Stimulated activated CD4-positive, alpha-beta T cell treated with anti-CD3 and anti-CD28 coated beads, Interleukin-4, amount 100 ng/mL, for 4 hours (primary cell): ENCODE measurements around the gene FOXP1.
A peak's percentile ranks its signal among the peaks of the same experiment; 100 is the strongest.

Source experiments
- DNase-seq, 2 experiments: peaks; one replicate each; pipeline ENCODE4 v3.0.0-alpha.2; 2020

The FOXP1 gene

DNA sequence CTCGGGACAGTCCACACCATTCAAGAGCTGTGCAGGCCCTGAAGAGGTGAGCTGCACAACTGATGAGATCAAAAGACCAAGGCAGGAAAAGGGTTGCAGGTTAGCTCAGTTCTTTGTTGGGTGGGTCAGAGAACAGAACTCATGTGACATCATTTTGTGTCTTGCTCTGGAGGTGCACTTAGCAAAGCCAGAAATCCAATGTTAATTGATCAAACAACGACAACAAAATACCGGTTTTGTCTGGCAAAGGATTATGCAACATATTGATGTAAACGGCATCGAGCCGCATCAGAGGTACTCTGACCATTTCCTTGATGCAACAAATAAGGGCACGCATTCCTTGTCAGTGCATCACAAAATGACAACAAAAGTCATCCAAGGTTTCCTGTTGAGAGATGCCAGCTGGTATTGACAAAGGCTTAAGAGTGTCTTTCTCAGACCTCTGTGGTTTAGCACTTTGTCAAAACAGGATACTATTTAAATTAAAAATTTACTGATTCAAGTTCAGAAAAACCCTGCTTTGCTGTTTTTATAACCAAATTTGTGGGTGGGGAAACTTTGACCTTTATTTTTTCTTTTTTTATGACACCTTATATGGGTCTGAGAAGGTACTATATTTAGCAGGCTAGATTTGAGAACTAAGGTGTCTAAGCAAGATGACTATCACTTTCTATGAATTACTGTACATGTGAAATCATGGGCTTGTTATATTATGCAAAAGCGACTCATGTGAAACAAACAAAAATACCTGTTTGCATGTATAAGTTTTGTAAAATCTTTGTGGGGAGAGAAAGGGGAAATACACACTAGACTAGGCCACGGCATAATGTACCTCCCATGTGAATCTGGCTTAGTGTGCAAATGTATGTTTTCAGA is 496.1 kb downstream of the FOXP1 start:
- DNase-seq, result peak in 1 of 2 experiments; percentile 31

DNA sequence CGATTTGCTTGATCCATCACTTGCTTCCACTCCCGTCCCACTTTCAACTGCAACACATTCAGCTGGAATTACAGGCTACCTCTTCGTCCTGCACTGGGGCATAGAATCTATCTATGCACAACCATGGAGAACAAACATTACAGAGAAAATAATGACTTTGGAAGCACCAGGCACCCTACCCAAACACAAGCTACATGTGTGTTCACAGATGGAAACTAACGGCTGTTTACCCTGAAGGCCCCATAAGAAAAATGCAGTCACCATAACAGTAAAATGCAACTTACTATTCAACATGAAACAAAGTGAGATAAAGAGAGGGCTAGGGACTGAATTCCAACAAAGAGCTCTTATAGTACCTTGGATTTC is 496.8 kb downstream of the FOXP1 start:
- no peak for DNase-seq

DNA sequence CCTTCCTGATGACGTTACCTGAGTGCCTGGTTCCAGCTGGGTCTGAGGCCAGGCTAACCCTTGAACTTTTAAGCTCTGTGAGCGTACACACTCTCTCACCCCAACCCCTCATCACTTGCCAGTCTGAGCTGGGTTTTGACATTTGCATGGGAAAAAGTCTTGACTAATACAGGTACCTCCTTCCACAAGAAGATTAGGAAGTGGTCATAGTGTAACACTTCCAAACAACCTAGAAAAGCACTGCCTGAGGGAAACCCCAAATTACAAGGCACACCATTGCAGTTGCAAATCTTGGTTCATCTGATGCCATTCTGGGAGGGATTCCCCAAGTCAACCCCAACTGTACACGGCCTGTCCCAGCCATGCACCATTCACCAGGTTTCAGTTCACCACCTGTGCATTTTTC is 499.8 kb downstream of the FOXP1 start:
- DNase-seq, result no peak

DNA sequence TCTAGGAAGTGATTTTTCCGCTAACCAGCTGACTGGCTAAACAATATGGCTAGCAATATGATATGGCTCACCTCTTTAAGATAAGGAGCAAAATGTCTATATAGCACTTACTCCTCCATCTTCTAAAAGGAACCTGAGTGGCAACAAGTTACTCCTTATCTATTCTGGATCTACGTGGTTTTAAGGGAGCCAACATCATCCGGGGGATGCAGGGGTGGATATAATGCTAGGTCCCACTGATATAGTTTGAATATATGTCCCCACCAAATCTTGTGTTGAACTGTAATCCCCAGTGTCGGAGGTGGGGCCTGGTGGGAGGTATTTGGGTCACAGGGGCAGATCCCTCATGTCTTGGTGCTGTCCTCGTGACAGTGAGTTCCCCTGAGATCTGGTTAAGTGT is 500.7 kb downstream of the FOXP1 start:
- DNase-seq, result no peak

DNA sequence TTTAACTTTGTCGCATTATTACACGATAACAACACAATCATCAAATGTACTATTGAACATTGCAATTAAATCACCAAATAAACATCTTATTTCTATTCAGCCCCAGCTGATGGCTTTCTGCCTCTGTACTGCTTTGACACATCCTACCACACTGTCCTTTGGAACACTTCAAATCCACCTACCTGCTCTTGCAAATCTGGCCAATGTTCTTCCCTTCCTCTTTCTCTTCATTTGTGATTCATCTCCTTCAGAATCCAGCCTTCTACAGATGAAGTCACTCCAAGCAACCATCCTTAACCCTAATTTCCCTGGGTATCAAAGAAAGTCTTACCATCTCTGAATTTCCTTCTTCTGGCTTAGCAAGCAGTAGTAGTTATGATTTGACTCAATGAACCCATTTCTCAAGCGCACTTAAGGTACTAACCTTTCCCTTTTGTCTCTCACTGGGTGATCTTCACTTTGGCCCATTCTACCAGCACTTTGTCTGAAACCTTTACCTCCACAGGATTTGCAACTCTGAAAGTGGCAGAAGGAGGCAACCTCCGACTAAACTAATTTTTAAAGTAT is 502.9 kb downstream of the FOXP1 start:
- DNase-seq, result no peak

DNA sequence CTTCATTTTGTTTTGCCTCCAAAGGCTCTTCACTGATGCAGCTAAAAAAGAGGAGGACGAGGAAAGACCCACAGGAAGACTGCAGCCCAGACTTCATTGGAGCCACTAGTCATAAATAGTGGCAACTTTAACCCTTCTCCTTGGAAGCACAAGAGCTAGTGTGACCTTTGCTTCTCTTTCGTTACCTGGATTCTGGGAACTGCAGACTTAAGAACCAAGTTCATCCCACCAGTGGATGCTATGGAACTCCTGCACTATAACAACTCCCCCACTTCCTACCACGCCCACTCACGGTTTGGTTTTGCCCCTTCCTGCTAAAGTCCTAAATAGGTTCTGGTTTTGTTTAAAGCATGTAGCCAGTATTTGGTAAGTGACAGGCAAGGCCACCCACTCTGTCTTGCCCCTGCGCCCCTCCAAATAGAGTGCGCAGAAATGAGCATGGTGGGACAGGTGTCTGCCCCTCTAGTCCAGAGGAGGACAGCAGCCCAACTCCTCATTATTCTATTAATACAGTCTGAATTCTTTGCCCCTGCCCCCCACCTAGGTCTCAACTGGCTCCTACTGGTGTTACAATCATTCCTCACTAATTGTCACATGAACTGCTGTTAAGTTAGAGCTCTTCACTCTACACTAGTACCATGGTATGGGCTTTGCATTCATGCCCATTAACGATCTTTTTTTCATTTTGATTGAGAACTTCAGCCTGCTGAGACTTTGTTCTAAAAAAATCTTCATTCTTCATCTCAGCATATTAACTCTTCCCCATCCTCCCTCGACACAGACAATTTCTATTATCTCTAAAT is 504.6 kb downstream of the FOXP1 start:
- DNase-seq, result no peak

DNA sequence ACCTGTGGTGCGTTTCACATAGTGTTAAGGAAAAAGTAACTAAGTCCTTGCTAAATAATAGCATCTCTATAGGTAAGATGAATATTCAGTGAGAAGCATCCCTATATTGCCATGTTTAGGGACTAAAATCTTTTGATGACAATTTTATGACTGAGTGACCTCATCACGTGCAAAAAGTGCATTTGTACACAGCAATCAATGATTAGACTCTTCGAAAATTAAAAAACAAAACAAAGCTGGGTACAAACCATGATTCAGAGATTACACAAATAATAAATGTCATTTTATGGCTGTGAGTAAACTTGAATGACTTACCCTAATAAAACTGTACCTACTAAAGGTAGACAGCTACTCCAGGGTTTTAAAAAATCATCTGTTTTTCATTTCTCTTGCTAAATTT is 505.3 kb downstream of the FOXP1 start:
- DNase-seq, result no peak

DNA sequence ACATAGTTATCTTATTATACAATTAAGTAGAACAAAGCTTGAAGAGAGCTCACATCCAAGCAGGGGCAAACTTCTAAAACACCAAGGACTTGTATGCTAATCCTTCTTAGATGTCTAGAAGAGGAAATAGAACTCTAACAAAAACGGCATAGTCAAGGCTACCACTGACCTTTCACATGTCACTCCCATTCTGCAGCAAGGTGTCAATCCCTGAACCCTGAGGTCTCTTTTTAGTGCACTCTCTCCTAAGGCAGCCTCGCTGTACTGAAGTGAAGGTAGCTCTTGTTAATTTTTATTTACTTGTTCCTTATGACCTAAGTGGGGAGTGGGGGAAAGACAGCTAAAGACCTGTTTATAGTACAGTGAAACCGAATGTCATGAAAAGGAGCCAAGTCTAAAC is 506.5 kb downstream of the FOXP1 start:
- DNase-seq, result no peak

DNA sequence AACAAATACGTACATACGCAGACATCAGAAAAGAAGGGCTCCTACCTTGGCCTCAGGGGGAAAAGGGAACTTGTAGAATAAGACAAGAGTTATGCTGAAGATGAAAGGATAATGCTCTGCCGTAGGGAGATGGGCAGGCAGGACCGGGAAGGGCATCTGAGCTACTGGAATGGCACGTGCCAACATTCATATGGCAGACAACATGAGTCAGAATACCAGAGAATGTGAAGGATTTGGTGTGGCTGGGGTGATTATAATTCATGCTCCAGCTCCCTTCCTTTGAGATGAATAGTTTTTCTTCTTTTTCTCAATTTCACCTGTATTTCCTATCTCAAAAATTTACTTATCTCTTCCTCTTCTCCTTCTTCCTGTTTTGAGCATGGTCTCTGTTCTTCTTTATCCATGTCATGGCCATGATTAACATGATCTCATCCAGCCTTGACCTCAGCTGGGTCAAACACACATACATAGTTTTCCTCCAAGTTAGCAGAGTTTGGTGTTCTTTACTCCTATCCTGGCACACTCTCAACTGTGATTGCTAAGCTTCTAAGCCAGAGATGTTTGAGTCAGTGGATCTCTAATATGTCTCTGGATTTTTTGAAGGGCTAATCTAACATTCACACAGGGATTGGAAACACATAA is 507.0 kb downstream of the FOXP1 start:
- no peak for DNase-seq

DNA sequence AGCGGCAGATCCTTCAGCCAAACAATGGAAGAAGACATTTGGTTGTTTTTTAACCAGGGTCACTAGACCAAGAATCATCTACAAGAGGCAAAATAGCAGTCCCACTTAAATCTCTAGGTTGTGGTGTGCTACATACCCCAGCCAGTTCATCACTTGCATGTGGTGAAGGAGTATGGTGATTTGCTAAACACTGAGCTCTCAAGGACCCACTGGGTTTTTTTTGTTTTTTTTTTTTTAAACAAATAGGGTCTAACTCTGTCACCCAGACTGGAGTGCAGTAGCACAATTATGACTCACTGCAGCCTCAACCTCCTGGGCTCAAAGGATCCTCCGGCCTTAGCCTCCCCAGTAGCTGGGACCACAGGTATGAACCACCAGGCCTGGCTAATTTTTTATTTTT is 508.0 kb downstream of the FOXP1 start:
- no peak for DNase-seq

DNA sequence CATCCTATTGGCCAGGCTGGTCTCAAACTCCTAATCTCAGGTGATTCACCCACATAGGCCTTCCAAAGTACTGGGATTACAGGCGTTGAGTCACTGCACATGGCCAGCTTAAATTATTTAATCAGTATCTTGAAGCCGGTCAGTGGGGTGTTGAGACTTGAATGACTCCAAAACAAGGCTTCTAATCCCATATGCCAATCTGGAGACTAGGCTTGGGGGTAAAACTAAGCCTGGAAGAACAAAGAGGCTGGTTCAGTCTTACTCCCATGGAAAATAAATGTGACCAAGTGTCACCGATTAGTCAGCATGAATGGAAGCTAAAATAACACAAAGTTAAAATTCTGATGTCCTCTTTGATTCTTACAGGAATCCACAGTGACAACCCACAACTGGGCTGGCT is 509.1 kb downstream of the FOXP1 start:
- no peak for DNase-seq

DNA sequence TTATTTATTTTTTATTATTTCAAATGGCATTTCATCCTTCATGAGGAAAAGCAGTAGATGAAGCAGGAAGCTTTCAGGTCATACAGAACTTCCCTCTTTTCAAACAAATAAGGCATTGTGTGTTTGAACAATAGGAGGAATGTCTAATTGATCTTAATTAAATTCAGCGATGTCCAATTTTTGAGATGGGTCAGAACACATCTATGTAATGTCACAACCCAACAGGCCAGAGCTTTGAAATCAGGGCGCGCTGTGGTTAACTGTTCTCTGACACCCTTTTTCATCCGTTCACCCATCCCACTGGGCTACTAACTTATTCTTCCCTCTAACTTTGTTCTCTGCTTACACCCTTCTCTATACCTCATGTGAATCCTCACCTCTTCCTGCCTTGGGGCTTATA is 510.5 kb downstream of the FOXP1 start:
- DNase-seq, result no peak

DNA sequence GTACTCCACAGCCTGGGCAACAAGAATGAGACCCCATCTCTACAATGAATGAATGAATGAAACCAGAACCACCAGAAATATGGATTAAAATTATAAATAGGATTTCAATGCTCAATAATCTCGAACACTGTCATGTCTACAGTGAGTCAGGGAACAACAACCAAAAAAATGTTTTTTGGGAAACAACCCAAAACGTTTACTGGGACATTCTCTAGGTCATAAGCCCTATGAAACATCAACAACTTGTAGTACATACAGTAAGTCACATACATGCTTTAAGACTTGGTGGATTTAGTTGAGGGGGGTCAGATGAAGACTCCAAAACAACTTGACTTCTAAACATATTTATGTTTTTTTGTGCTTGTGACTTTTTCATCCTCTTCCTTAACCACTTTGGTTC is 511.2 kb downstream of the FOXP1 start:
- no peak for DNase-seq

DNA sequence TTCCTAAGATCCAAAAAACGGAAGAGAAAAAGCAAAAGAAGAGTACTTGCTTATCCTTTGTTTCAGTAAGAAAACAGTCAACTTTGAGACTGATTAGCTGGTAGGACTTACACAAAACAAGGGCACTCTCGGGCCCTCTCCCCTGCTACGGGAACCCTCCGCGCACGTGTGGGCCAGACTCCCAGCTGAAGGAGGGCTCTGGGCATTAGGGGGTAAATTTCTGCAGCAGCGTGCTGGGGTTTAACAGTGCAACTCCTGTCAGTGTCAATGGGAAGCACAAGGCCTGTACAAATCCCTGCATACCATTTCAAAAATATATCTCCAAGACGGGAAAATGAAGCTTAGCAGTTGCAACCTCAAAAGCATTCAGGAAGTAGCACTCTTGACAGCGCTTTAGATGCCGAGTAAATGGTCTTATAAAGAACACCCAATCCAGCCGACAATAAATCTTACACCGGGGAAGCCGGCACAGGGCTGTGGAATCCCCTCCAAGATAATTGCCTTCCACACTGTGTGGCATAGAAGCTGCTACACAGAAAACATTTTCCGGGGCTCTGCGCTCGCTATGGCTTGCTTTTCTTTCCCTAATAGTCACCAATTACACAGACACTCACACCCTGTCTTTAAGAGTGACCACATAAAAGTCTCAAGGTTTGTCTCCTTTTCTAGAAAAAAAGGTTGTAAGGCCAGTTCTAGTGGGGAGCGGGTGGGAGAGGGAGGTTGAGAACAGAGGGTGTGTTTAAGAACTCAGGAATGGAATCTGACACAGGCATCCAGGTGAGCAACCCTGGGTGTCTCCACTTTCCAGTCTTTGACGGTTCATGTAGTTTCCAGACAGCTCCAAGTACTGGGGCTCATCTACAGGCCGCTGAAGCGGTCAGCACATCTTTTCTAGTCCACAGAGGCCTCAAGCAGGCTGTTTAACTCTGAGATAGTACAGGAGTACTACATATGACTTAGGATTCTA is 512.7 kb downstream of the FOXP1 start:
- no peak for DNase-seq

DNA sequence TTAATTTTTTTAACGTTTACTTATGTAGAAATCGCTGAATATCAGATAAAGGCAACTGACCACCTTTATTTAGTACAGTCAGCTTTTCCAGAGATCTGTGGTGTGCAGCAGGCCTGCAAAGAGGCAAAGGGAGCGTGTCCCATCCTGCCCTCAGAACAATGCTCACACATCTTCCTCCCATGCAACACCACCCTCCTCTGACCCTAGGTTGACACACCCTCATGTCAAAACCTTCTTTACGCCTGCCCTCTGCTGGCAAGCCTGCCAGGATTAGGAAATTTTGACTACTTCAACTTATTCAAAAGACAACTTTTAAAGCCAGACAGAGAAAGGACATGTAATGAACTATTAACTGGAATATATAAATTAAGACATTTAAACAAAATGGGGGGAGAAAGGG is 513.7 kb downstream of the FOXP1 start:
- peak; percentile 56 to 76 for DNase-seq

DNA sequence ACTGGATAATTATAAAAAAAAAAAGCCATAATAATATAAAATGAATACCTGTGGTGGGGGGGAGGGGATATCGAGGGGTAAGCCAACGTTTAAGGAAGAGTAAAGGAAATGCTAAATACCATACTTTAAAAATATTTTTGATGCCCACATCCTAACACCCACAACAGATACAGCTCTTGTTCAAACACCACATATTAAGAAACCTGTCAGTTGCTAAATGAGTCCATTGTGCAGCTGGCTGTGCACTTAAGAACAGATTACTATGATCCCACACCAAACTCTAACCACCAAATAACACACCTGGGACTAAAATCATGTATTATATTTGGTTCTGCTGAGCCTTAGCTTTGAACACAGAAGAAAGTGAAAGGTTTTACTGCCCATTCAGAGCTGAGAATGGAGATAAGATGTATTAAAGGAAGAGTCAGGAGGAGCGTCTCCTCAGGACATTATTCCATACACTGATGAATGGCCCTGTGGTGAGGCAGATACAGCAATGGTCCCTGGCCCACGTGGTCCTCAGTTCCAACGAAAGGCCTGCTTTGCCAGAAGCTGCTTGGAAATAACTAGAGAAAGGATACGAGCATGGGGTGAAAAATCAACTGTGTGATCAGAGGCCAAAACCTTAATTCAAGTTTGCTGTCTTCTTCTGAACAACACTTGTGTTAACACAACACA is 515.4 kb downstream of the FOXP1 start:
- no peak for DNase-seq

DNA sequence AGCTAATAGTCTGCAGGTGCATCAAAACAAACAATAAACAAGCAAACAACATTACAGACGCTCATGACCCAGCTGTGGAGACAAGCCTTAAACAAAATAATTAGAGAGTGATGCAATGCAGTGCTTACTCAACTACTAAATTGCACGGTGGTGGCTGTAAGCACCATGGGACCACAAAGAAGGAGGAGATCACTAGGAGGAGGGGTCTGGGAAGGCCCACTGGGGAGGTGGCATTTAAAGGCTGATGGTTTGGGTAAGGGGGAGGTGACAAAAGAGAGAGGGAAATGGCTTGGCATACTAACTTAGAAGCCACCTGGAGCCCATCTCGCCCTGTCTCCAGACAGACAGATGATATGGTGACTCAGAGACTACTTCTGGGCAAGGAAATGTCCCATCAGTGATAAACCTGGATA is 516.7 kb downstream of the FOXP1 start:
- DNase-seq, result peak in 1 of 2 experiments; percentile 61

DNA sequence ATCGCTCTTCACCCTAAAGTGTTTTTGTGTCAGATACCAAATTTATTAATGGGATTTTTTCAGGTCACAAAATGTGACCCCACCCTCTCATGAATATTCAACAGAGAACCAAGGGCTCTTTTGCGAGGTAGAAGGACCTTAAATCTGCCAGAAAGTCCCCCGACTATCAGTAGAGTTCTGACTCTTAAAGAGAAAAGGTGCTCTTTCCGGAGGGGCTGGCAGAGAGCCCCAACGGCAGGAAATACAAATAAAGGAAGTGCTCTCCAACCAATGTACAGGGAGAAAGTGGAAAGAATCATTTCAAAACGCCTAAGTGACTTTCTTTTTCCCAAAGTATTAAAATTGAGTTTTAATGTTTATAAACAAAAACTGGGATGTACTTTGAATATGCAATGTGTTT is 517.2 kb downstream of the FOXP1 start:
- peak in 1 of 2 experiments; percentile 40 for DNase-seq

DNA sequence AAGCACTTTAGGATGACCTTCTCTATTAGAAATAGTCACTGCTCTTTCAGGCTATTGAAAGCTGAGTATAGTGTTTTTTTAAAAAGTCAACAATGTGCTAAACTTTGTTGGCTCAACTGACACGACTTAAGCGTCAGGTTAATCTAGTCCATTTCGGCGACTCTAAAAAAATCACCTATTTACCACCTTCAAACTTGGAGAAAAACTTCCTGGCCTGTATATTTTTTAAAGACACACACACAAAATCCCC is 517.8 kb downstream of the FOXP1 start:
- no peak for DNase-seq

DNA sequence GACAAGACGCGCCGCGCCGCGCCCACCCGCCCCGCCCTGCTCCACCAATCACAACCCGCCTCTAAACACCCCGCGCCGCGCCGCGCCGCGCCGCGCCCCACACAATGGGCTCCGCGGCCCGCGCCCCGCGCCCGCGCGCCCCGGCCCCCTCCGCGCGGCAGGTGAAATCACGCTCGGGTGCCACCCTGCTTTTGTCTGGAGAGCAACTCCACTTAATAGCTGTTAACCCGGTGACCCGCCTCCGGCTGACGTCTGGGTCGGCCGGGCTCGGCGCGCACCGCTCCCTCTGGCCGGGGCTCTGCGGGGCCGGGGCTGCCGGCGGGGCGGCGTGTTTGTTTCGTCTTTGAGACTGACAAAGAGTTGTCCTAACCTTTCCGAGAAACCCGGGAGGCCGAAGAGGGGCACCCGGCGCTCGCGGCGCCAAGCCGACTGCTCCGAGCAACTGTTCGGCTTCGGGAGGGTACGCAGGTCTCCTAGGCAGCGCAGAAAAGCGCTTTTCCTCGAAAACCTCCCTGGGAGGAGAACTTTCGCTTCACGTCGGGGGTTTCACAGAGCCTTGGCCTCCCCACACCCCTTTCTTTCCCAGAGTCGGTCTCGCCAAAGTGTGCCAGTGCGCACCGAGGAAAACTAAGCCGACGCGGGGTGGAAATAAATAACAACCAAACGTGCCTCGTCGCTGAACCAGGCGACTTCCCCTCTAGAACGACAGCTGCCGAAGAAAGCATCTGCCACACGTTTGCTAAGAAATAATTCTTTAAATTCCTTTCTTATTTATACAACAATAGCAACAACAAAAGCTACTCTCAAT is 518.4 kb downstream of the FOXP1 start:
- peak; percentile 61 to 77 for DNase-seq
